MM.1S (cell line): ENCODE data around the gene ZNF827.

Experiments
- CTCF ChIP-seq: fragments of 300-600 bp; sonication (generic); IDR thresholded peaks from 2 replicates; pipeline ENCODE4 v1.5.1; 2016; ENCODE audit warnings: antibody characterized with exemption, low read length, mixed read lengths
- EZH2 ChIP-seq: fragments of 300-600 bp; sonication (generic); optimal IDR thresholded peaks from 2 replicates; pipeline ENCODE3; 2017; ENCODE audit warnings: low read depth, mild to moderate bottlenecking, antibody characterized with exemption, low read length, mixed read lengths
- EZH2phosphoT487 ChIP-seq: fragments of 300-600 bp; sonication (generic); IDR thresholded peaks from 2 replicates; pipeline ENCODE4 v1.6.1; 2018; ENCODE audit warnings: antibody characterized with exemption, low read length

- TF ChIP-seq CTCF (no peak), EZH2 (no peak), EZH2phosphoT487 (no peak)
Observed at GRCh38 chr4:145945431-145946155, 7.0 kb upstream of the ZNF827 start.
